GM18505 (cell line): ENCODE data around the gene DPEP3.
A peak's percentile ranks its signal among the peaks of the same experiment; 100 is the strongest.

Experiments used
- ATAC-seq: cut with Tn5 transposase; IDR thresholded peaks from one replicate; pipeline ENCODE4 v1.9.1; 2021; ENCODE audit not compliant: unreplicated experiment
- POLR2A ChIP-seq: IDR thresholded peaks from 4 replicates; pipeline ENCODE4 v1.6.1; 2011; ENCODE audit warnings: borderline replicate concordance; ENCODE audit not compliant: insufficient read depth, insufficient read length; ENCODE audit errors: extremely low read depth

The DPEP3 gene

GRCh38 chr16:67930678-67931211, 49.6 kb downstream of the DPEP3 start:
- no peak for ATAC-seq
- TF ChIP-seq POLR2A, result no peak

- ATAC-seq, result no peak
- peak; percentile 19 for TF ChIP-seq POLR2A
Observed at GRCh38 chr16:67930191-67930590, 50.1 kb downstream of the DPEP3 start.

- ATAC-seq, result no peak
- TF ChIP-seq POLR2A, result no peak
Observed at GRCh38 chr16:67928561-67929364, 51.5 kb downstream of the DPEP3 start.

GRCh38 chr16:67928147-67928546, 52.2 kb downstream of the DPEP3 start:
- no peak for TF ChIP-seq POLR2A
- ATAC-seq, result no peak

- no peak for ATAC-seq
- peak; percentile 19 for TF ChIP-seq POLR2A
Observed at GRCh38 chr16:67927131-67927941, 53.0 kb downstream of the DPEP3 start.

- no peak for ATAC-seq
- TF ChIP-seq POLR2A, result no peak
Observed at GRCh38 chr16:67926181-67926750, 54.0 kb downstream of the DPEP3 start.
